GM08714 (cell line): ENCODE results near the gene ELOB.
A peak's percentile ranks its signal among the peaks of the same experiment; 100 is the strongest.

Source experiments
- H3K4me3 ChIP-seq: fragments of 200-500 bp; sonication (Bioruptor generic); 2 replicates; pipeline ENCODE4 v1.5.1; 2014; ENCODE audit warnings: mild to moderate bottlenecking, low read length, inconsistent platforms
- ZNF274 ChIP-seq: IDR thresholded peaks from 2 replicates; pipeline ENCODE4 v1.6.1; 2012; ENCODE audit warnings: mild to moderate bottlenecking, low read depth, low read length

ELOB gene

GRCh38 chr16:2783581-2784357 is 6.7 kb upstream of the ELOB start:
- no peak for TF ChIP-seq ZNF274
- H3K4me3 ChIP-seq = no peak overlapping the region

GRCh38 chr16:2782583-2783351 is 5.7 kb upstream of the ELOB start:
- TF ChIP-seq ZNF274 = no peak
- H3K4me3 ChIP-seq = no peak overlapping the region

- TF ChIP-seq ZNF274 = no peak
- no peak overlapping the region for H3K4me3 ChIP-seq
Observed at GRCh38 chr16:2779978-2780898, 3.2 kb upstream of the ELOB start.

- no peak overlapping the region for H3K4me3 ChIP-seq
- TF ChIP-seq ZNF274 = no peak
Observed at GRCh38 chr16:2779151-2779920, 2.3 kb upstream of the ELOB start.

- H3K4me3 ChIP-seq = peak overlapping the region; percentile 75; the same call in 1 of the 2 replicates
- no peak for TF ChIP-seq ZNF274
Observed at GRCh38 chr16:2778630-2778958, 1.5 kb upstream of the ELOB start.

- TF ChIP-seq ZNF274 = no peak
- H3K4me3 ChIP-seq = peak overlapping the region; percentile 75
Observed at GRCh38 chr16:2777903-2778629, 986 bp upstream of the ELOB start.

GRCh38 chr16:2776500-2777139 is 460 bp downstream of the ELOB start:
- TF ChIP-seq ZNF274 = no peak

GRCh38 chr16:2775765-2776499 is 1.1 kb downstream of the ELOB start:
- H3K4me3 ChIP-seq = peak overlapping the region; percentile 93
- no peak for TF ChIP-seq ZNF274

More at GRCh38 chr16:2776500-2777139, 460 bp downstream of the ELOB start:
- peak overlapping the region; percentile 93 for H3K4me3 ChIP-seq

GRCh38 chr16:2775131-2775716 is 1.9 kb downstream of the ELOB start:
- TF ChIP-seq ZNF274 = no peak
- no peak overlapping the region for H3K4me3 ChIP-seq

GRCh38 chr16:2774161-2774891 is 2.8 kb downstream of the ELOB start:
- H3K4me3 ChIP-seq = no peak overlapping the region
- TF ChIP-seq ZNF274 = no peak

GRCh38 chr16:2773188-2773968 is 3.7 kb downstream of the ELOB start:
- TF ChIP-seq ZNF274 = no peak
- no peak overlapping the region for H3K4me3 ChIP-seq
